Embryonic facial prominence (tissue), 1 donor: Measurements from ENCODE around the gene SRBD1.
A peak's percentile ranks its signal among the peaks of the same experiment; 100 is the strongest.

Experiments
- DNase-seq: peaks from one replicate; pipeline ENCODE4 v3.0.0-alpha.2; 2016; ENCODE audit errors: extremely low spot score

The SRBD1 gene

GRCh38 chr2:45636008-45636407 is 24.9 kb upstream of the SRBD1 start:
- DNase-seq, result no peak

- no peak for DNase-seq
Measured at GRCh38 chr2:45634223-45634622, 23.2 kb upstream of the SRBD1 start.

GRCh38 chr2:45631955-45632354 is 20.9 kb upstream of the SRBD1 start:
- no peak for DNase-seq

DNA sequence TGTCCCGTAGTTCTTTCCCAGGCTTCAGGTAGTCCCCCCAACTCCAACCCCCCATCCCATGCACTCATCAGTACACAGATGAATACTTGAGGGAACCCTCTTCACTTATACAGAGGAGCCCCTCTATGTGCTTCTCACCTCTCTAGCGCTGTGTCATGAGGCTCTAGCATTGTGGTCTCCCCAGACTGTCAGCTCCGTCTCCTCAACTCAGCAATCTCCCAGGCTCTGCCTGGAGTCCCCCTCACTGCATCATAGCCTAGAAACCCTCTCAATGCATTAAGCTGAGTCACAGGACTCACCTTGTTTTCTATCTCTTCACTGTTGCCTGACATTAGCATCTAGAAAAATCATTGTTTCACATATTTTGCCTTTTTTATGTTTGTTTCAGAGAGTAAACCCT is 20.3 kb upstream of the SRBD1 start:
- no peak for DNase-seq

GRCh38 chr2:45629971-45630370 is 18.9 kb upstream of the SRBD1 start:
- no peak for DNase-seq

DNA sequence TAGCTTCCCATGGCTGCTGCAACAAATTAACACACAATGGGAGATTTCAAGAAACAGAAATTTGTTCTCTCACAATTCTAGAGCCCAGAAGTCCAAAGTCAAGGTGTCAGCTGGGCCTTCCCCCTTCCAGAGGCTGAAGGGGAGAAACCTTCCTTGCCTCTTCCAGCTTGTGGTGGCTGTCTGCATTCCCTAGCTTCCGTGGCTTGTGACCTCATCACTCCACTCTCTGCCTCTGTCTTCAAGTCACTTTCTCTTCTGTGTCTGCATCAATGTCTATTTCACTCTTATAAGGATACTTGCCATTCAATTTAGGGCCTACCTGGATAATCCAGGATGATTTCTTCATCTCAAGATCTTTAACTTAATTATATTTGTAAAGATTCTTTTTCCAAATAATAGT is 16.8 kb upstream of the SRBD1 start:
- DNase-seq, result no peak

- no peak for DNase-seq
Measured at GRCh38 chr2:45626387-45627221, 15.5 kb upstream of the SRBD1 start.

GRCh38 chr2:45625824-45626223 is 14.8 kb upstream of the SRBD1 start:
- DNase-seq, result no peak

GRCh38 chr2:45623098-45623497 is 12.0 kb upstream of the SRBD1 start:
- no peak for DNase-seq

DNA sequence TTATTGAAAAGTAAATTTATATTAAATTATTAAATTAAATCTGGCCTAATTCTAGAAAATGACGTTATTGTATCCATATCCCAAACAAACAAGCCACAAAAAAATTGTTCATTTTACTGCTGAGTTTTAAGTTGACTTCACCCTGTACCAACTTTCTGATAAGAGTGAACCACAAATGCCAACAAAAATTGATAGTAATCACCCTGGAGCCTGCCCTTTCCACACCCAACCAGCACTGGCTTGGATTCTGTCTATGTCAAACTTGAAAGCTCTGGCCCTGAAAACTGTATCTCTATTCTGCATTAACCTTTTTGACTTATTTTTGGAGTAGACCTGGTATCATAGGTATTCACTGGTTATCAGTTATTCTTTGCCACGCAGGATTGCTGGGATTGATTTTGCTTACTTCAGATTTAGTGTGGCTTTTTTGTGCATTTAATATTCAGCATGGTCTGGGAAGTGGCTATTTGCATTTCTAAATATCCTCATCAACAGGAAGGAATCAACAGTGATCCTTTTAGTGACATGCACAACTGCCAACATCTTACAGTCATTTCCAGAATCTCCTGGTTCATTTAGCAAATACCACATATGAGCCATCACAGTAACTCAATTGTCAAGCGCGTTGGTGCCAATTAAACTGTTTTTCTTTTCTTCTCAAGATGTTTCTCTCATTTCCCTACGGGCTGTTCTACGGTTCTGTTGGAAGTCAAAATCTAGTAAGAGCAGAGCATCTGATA is 11.4 kb upstream of the SRBD1 start:
- no peak for DNase-seq

- DNase-seq, result no peak
Measured at GRCh38 chr2:45617496-45617895, 6.4 kb upstream of the SRBD1 start.

DNA sequence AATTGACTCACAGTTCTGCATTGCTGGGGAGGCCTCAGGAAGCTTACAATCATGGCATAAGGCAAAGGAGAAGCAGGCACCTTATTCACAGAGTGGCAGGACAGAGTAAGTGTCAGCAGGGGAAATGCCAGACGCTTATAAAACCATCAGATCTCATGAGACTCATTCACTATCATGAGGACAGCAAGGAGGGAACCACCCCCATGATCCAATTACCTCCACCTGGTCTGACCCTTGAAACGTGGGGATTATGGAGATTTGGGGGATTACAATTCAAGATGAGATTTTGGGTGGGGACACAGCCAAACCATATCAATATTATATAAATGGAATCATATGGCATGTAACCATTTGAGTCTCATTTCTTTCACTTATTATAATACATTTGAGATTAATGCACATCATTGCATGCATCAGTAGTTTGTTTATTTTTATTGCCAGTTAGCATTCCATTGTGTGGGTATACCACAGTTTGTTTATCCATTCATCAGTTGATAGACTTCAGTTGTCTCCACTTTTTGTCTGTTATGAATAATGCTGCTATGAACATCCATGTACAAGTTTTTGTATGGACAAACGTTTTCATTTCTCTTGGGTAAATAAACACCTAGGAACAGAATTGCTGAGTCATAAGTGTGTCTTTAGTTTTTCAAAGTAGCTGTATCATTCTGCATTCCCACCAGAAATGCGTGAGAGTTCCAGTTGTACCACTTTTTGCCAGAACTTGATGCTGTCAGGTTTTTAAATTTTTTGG is 5.8 kb upstream of the SRBD1 start:
- DNase-seq, result no peak

DNA sequence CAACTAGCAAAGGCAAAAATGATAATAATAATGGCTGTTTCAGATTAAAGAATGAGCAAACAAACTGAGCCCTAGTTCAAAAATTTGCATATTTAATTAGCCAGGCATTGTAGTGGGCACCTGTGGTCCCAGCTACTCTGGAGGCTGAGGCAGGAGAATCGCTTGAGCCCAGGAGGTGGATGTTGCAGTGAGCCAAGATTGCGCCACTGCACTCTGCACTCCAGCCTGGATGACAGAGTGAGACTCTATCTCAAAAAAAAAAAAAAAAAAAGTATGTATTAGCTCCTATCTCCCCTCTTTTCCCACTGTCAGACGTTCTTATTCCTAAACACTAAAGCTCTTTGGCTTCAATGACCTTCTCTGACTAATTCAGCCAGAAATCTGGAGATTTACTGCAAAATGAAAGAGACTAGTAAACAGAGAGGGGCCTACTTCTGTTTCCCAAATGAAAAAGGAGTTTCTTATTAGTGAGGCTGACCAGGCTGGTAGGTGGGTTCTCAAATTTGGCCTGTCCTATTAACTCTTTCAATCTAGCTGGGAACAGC is 3.9 kb upstream of the SRBD1 start:
- no peak for DNase-seq

GRCh38 chr2:45614330-45614729 is 3.3 kb upstream of the SRBD1 start:
- DNase-seq, result no peak

DNA sequence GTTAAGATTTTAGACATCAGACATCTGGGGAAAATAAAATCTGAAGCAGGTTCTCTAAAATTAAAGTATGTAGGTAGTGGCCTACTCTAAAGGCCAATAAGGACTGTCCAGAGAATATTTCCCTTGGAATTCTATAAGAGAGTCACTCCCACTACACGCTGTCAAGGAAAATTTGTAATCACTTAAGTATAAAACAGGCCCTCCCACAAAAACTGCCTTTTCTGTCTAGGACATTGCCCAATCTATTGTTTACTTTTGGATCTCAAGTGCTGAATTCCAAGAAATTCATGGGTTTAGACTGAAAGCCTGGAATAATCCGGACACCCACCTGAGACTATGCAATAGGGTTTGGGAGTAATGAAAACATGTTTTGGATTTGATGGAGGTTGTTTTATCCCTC is 1.7 kb upstream of the SRBD1 start:
- DNase-seq, result no peak

GRCh38 chr2:45612285-45612684 is 1.2 kb upstream of the SRBD1 start:
- no peak for DNase-seq

- DNase-seq, result peak; percentile 67
Measured at GRCh38 chr2:45610281-45611019, 617 bp downstream of the SRBD1 start.

- no peak for DNase-seq
Measured at GRCh38 chr2:45607701-45608100, 3.4 kb downstream of the SRBD1 start.

- no peak for DNase-seq
Measured at GRCh38 chr2:45606796-45607195, 4.3 kb downstream of the SRBD1 start.

DNA sequence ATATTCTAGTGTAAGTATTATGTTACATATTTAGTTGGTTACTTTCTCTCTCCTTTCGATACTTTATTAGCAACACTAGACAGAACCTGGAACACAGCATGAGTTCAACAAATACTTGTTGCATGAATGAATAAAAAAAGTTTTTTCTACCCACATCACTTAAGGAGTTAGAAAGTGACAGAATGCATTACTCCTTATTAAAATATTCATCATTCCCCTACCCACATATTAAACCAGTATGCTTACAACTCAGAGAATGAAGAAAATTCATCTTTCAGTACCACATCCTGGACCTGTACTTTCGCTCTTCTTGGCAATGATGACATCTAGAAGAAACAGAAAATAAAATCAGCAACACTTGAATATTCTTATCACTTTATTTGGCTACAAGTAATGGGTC is 6.0 kb downstream of the SRBD1 start:
- no peak for DNase-seq

GRCh38 chr2:45602624-45603023 is 8.4 kb downstream of the SRBD1 start:
- DNase-seq, result no peak

DNA sequence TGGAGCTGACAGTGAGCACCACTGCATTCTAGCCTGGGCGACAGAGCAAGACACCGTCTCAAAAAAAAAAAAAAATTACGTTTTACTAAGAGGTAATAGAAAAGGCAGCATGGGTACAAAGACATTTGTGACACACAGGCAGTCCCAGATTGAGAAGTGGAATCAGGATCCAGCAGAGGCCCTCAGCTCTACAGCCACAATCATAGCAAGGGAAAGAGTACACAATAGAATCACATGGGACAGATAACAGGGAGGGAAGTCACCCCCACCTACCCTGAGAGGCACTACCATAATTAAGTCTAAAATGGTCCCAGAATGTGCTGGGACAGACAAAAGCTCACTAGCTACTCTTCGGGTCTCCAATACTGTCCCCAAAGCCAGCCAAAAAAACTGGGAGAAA is 12.5 kb downstream of the SRBD1 start:
- DNase-seq, result no peak
